HTERT RPE-1 (cell line): ENCODE measurements around the gene RPP38.

Source experiments
- in situ Hi-C: fragments of 300-500 bp; cut with MboI; formaldehyde crosslinking; loops from 4 replicates; pipeline ENCODE4 v1.14.3; 2020; ENCODE audit warnings: low sequenced_read_pairs

The RPP38 gene, protein sequence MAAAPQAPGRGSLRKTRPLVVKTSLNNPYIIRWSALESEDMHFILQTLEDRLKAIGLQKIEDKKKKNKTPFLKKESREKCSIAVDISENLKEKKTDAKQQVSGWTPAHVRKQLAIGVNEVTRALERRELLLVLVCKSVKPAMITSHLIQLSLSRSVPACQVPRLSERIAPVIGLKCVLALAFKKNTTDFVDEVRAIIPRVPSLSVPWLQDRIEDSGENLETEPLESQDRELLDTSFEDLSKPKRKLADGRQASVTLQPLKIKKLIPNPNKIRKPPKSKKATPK

DNA sequence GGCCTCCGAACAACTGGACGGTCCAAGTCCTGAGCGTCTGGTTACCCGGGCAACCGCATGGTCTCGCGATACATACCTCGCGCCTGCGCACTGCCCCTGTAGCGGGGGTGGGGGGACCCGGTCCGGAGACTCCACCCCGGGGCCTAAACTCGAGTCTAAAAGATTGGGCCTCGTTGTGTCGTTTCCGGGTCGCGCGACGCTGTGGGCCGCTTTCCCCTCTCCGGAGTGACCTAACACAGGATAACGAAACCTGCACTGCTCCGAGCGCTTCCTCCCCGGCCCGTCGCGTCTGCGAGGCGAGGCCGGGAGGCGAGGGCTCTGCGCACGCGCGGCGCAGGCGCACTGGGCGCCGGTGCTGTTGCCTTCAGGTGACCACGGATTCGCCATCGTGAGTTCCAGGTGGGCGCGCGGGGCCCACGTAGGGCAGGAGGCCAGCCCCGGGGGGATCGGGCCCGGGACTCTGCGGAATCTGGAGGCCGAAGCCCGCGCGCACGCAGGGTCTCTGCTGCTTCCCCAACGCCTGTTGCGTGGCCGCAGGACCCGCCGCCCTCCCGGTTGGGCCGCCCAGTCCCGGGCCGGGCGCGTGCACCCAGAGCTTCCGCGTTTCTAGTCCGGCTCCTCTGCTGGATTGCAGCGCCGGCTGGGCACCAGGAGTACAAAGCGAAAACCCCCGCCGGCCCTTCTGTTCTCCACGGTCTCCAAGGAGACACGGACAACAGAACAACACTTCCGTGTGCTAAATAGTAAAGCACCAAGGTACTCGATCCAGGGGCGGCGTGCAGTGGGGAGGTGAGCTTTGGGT lies at the start of gene RPP38:
TSS of gene RPP38 (plus strand) at position 345 of the 802 bp plus-strand sequence. CDS start 5,960 bp downstream, outside the sequence.
- in situ Hi-C loops: no loop called here

DNA sequence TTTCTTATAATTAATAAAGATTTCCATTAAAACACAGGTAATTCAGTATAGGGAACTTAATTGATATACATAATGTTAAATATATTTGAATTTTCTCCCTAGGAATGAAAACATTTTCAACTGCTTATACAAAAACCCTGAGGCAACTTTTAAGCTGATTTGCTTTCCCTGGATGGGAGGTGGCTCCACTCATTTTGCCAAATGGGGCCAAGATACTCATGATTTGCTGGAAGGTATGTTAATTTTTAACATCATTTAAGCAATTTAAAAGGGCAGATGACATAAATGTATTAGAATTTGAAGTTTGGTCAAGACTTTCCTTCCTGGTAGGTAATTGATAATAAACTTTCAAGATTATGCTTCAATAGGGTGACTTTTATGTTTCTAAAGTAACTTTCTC lies 47.6 kb upstream of the RPP38 start:
- in situ Hi-C loops: no loop called here

DNA sequence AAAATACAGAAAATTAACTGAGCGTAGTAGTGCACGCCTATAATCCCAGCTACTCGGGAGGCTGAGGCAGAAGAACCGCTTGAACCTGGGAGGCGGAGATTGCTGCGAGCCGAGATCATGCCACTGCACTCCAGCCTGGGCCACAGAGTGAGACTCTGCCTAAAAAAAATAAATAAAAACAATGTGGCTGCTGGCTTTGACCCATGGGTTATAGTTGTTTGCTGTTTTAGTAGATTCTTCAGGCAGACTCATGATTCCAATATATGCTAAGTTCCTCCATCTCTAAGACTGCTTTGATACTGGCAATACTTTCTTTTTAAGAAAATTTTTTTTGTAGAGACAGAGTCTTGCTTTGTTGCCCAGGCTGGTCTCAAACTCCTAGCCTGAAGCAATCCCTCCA lies 45.0 kb upstream of the RPP38 start:
- in situ Hi-C loops: no loop called here

DNA sequence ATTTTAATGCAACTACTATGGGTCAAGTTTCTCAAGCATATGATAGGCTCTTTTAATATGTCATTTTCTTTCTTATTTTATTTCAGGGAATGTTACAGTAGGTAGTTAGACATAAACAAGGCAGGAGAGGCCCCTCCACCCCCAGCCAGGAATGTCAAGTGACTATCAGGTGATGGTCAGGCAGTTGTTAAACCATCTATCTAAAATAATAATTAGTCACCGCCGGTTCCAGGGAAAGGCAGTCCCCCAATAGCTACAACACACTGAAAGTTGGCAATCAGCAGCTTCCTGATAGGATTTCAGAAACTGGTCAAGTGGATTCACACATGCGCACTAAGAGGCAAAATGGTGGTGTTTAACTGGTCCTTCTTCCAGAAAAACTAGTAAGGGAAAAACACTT lies 44.1 kb upstream of the RPP38 start:
- in situ Hi-C loops: no loop called here

DNA sequence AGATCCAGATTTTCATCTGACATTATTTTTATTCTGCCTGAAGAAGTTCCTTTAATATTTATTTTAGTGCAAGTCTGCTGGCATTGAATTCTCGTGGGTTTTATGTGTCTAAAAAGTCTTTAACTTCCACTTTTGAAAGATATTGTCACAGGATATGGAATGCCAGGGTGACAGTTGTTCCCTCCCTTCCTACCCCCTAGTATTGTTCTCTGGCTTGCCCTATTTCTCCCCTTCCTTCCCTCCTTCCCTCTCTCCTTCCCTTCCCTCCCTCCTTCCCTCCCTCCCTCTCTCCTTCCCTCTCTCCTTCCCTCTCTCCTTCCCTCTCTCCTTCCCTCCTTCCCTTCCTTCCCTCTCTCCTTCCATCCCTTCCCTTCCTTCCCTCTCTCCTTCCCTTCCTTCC lies 38.5 kb upstream of the RPP38 start:
- in situ Hi-C loops: no loop called here

DNA sequence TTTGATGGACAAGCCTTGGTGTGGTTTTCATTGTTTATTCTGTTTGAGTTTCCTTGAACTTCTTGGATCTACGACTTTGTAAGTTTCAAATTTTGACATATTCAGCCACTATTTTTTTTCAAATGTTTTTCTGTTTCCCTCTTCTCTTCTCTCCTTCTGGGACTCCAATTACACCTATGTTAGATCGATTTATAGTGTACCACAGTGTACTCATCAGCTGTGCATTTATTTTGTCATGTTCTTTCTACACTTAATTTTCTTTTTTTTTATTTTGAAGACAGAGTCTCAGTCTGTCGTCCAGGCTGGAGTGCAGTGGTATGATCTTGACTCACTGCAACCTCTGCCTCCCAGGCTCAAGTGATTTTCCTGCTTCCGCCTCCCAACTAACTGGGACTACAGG lies 37.2 kb upstream of the RPP38 start:
- in situ Hi-C loops: no loop called here

DNA sequence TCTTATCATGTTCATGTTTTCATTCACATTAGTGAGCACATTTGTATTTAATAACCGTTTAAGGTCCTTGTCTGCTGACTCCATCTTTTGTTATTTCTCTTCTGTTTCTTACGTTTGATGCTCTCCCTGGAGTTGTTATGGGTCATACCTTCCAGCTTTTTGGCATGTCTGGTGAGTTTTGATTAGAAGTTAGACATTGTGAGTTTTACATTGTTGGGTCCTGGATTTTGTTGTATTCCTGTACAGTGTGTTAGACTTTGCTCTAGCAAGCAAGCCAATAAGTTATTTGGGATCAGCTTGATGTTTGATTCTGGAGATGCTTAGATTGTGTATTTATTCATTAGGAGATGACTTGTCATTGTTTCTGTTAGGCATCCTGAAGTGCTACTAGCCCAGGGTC lies 36.5 kb upstream of the RPP38 start:
- in situ Hi-C loops: no loop called here

DNA sequence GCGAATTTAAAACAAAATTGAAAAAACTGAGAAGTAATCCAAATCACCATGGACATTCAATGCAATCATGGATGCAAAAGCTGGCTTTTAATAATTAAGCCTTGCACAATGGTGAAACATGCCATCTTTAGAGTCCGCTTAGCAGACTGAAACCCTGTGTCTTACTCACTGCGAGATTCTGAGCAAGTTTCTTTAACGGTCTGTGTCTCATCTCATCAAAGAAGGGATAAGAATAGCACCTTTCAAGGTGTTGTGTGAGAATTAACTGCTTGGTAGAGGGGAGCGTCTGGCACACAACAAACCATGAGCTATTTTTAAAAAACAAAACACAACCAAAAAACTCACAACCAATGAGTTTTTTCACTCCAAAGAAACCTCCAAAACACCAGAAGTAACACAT lies 30.0 kb upstream of the RPP38 start:
- in situ Hi-C loops: no loop called here

DNA sequence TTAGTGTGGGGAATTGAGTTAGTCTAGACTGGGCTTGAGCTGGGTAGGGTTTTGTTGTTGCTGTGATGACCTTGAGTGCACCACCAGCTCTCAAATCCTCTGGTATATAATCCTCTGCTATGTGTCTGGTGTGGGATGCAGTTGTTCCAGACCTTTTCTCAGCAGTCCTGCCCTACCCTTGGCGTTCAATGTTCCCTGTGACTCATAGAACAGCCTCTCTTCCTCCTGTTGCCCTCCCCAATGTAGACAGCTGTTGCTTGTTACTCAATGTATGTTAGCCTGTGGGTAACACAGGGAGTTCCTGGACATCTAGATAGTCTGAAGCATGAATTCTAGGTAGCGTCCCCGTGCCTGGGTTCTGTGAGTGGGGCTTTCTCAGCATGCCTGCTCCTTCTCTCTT lies 28.4 kb upstream of the RPP38 start:
- in situ Hi-C loops: no loop called here

DNA sequence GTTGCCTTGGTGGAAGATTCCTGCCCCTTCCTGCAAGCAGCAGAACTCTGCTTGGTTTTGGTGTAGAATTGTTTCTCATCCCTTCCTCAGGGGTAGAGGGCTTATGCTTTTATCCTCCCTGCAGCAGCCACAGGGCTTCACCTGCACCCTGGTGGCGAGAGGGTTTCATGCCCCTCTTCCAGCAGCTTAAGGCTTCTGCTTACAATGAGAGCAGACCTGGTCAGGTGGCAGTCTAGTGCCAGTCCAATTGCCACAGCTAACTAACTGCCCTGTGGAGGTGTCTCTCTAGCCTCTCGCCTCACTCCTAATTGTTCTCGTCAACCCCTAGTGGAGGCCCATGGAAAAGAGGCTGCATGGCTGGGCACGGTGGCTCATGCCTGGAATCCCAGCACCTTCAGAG lies 27.9 kb upstream of the RPP38 start:
- in situ Hi-C loops: no loop called here

DNA sequence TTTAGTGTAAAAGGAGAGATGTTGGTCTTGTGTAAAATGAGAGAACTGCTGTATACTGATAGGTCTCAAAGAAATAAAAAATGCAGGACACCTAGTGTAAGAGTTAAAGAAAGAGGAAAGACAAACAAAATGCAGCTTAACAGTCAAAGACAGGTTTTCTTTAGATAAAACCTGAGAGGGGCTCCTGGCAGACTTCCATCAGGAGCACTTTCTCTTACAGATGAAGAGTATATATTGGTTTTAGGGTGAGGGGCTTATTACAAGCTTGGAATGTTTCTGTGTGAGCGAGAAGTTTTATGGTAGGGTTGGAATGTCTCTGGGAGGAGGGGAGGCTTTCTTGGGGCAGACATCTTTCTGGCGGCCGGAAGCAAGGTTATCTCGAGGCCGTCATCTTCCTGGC lies 24.8 kb upstream of the RPP38 start:
- in situ Hi-C loops: no loop called here

DNA sequence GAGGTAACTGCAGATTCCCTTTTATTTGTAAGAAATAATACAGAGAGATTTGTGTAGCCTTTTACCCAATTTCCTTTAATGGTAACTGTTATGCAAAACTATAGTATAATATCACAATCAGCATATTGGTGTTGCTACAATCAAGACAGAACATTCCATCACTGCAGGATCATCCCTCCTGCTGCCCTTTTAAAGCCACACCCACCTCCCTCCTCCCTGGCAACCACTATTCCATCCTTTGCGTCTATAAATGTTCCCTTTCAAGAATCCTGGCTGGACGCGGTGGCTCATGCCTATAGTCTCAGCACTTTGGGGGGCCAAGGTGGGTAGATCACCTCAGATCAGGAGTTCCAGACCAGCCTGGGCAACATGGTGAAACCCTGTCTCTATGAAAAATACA lies 21.7 kb upstream of the RPP38 start:
- in situ Hi-C loops: no loop called here

DNA sequence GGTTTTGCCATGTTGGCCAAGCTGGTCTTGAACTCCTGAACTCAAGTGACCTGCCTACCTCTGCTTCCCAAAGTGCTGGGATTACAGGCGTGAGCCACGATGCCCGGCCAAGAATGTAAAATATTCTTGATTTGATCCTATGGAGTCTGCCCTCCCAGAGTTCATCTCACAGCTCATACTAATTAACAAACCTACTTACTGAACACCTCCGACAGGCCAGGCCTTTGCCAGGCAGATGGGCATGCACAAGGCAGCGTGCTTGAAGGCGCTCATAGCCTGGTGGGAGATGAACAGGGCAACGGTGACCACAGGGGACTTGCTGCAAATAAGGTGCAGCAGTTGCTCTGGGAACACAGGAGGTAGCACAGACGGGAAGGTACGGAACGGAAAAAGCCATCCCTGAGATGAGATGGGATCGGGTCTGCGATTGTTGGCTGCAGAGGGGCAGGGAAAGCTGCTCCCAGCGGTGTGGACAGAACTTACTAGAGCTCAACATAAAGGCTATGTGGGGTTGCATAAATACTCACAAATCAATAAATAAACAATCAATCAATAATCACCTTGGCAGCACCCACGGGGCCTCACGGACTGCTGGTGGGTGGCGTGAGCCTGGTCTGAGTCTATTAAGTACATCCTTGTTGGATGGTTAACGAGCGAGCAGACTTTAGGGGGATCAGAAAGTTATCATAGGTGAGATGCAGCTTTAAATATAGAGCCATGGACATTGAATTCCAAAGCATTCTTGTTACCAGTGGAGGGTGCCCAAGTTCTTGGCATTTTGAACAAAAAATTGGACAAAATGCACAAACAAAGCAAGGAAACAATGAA lies 13.3 kb upstream of the RPP38 start:
- in situ Hi-C loops: no loop called here

DNA sequence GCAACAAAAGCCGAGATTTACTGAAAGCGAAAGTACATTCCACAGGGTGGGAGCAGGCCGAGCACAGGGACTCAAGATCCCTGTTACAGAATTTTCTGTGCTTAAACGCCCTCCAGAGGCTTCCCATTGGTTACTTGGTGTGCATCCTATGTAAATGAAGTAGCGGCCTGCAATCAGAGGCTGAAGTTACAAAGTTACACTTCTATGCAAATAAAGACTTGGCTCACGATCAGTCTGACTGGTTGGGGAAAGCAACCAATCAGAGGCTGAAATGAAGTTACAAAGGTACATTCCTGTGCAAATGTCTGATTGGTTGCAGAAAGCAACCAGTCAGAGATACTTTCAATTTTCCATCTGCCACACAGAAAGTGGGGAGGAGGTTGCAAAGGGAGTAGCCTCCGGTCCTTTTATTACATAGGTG lies 12.6 kb upstream of the RPP38 start:
- in situ Hi-C loops: no loop called here

DNA sequence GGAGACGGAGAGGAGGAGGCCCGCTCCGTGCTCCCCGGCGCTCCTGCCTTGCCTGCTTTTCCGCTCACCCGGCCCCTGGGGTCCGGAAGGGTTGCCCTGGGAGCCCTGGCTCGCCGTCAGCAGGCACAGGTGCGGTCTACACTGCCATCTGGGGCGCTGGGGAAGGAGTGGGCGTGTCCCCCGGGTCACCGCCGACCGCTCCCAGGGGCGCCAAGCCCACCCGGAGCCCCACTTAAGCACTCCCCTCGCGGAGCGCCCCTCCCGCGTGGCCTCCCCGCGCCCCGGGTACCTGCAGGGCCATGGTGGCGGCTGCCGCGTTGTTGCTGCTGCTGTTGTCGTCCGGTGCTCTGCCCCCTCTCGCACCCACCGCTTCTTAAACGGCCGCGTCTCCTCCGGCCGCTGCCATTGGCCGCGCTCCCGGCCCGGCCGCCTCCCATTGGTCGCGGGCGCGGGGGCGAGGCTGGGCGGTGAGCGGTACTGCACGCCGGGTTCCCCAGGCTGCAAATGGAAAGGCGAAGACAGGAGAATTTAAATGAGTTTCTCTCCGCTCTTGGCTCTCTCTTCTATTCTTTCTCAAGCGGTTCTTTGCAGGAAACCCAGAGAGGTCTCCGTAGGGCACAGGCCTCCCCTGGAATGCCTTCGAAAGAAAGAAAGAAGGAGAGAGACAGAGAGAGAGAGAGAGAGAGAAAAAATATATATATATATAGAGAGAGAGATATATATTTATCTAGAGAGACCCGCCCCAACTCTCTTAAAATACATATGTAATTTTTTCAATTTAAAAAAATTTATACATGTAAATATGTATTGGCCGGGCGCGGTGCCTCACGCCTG lies 8.5 kb upstream of the RPP38 start, which contains the start of gene ACBD7:
TSS of gene ACBD7 (minus strand) at position 349 of the 834 bp plus-strand sequence. CDS start at position 301, 48 bp downstream.
- in situ Hi-C loops: no loop called here

DNA sequence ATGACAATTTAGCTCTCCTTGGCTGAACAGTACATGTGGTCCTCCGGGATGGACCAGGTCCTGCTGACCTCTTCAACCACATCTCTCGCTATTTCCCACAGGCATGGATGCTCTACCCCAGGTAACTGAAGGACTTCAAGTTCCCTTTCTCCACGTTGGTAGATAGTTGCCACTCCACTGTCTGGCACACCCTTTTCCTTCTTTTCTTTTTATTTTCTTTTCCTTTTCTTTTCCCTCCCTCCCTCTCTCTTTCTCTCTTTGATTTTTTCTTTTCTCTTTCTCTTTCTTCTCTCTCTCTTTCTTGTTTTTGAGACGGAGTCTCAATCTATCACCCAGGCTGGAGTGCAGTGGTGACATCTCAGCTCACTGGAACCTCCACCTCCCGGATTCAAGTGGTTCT lies 5.7 kb upstream of the RPP38 start:
- in situ Hi-C loops: no loop called here

DNA sequence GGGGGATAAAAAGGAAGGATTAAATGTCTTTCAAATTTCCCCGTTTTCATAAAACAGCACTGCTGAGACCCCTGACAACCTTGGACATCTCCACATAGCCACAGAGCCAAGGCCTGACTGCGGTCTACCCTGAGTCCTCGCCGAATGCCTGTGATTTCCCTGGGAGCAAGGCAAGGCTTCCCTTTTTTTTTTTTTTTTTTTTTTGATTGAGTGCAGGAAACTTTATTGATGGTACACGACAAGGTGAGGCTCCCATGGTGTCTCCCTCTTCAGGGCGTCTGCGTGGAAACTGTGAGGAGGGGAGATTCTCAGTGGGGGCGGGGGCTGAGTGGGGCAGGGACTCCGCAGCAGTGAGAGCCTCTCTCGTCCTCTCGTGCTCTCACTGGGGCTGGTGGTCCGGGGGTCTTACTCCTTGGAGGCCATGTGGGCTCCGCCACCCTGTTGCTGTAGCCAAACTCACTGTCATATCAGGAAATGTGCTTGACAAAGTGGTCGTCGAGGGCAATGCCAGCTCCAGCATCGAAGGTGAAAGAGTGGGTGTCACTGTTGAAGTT lies 4.2 kb upstream of the RPP38 start:
- in situ Hi-C loops: no loop called here

DNA sequence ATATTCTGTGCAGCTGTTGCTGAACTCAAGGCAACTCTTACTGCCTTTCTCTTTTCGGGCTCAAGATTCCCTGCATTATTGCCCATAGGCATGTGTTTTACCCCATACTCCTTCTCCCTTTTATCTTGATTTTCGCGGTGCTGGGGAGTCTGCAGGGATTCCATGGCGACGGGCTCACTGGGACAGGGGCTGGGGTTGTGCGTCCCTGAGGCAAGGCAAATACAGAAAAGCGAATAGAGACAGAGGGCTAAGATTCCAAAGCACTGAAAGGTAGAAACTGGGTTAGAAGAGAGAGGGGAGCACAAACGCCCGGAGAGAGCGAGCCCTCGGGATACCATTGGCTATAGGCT lies 519 bp upstream of the RPP38 start:
- in situ Hi-C loops: no loop called here

DNA sequence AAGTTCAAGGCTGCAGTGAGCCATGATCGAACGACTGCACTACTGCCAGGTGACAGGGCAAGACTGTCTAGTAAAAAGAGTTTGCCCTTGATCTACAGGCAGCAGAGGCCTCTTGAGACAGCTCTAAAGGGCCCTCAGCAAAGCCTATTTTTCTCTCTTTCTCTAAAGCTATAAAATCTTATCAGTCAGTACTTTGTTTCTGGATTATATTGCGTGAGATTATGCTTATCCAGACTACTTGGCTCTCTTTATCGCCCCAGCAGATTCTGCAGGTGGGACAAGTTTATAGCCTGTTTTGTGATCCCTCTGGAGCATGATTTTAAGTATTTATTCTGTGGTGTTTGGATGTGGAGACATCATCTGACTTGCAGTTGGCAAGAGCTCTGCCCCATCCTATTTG lies 2.7 kb downstream of the RPP38 start:
- in situ Hi-C loops: no loop called here

DNA sequence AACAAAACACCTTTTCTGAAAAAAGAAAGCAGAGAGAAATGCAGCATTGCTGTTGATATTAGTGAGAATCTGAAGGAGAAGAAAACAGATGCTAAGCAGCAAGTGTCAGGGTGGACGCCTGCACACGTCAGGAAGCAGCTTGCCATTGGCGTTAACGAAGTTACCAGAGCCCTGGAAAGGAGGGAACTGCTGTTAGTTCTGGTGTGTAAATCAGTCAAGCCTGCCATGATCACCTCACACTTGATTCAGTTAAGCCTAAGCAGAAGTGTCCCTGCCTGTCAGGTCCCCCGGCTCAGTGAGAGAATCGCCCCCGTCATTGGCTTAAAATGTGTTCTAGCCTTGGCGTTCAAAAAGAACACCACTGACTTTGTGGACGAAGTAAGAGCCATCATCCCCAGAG lies 6.4 kb downstream of the RPP38 start:
- in situ Hi-C loops: no loop called here
